Measurements from ENCODE around the gene SLC10A7. TPM values are rescaled to one million over a fixed set of nuclear protein-coding genes. Genes with fewer than 3 reads are reported as not detected.

The SLC10A7 gene
- total RNA-seq, 1 experiment from 2014 or later, result 3.9 TPM

DNA sequence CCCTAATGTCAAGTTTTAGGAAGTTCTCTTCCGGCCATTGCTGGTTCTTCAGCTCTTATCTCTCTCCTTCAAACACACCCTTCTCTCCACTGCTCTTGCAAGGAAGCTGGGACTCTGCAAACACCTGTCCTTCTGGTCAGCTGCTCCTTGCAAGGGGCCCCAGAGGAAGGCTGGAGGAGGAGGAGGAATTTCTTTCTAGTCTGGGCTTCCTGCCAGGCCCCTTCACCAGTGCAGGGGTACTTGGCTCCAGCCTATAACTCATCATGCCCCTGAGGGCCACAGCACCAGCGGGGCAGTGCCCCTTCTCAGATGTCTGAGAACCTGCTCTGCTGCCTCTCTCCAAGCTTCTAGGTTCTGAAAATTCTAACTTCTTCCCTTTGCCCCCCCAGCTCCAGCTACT, 260.7 kb downstream of the SLC10A7 start:
- TF ChIP-seq CTCF (conservative IDR thresholded peaks at IDR 0.05), result no peak
- H3K9me3 ChIP-seq (ENCODE audit: control insufficient read depth, low read depth, low read length), result no peaks in the 10 kb centered on the region
- WGBS (ENCODE audit: extremely low coverage, insufficient read length, low lambda C conversion rate), result no CpG with 5 or more reads among the region's 2 CpGs
- H3K27ac Mint-ChIP-seq, result no peak overlapping the region
- no peak overlapping the region for H3K4ac ChIP-seq (ENCODE audit: low read depth, low read length)
- no peak overlapping the region for H2BK15ac ChIP-seq (ENCODE audit: low read depth, low read length)
- no peak overlapping the region for H4K8ac ChIP-seq (replicated peaks; ENCODE audit: insufficient read length, low read depth, low read length)
- no peaks in the 10 kb centered on the region for H3K36me3 Mint-ChIP-seq (ENCODE audit: insufficient read depth in 1 of 3, low read depth in 3 of 3)
- H3T11ph ChIP-seq (ENCODE audit: low read length), result no peak overlapping the region
- no peak overlapping the region for H3K4me3 Mint-ChIP-seq
- H3K23ac ChIP-seq (ENCODE audit: insufficient read length, low read depth, low read length), result no peak overlapping the region
- H2AFZ ChIP-seq (ENCODE audit: low read length), result no peak overlapping the region
- H3K27me3 Mint-ChIP-seq (ENCODE audit: low read depth), result no peaks in the 10 kb centered on the region; the same call in 1 of the 2 replicates
- H3K18ac ChIP-seq (ENCODE audit: insufficient read length, low read depth, low read length), result no peak overlapping the region
- no peak overlapping the region for H3K4me2 ChIP-seq (ENCODE audit: insufficient read depth, insufficient read length, low read length)
- H3K14ac ChIP-seq (ENCODE audit: insufficient read depth, low read length), result no peak overlapping the region
- no peaks in the 10 kb centered on the region for H4K20me1 ChIP-seq (ENCODE audit: control insufficient read depth, insufficient read depth, insufficient read length)
- no peak overlapping the region for H2AK5ac ChIP-seq (ENCODE audit: insufficient read length, low read length)
- H3K79me1 ChIP-seq (ENCODE audit: insufficient read depth, low read depth, low read length, poor library complexity, severe bottlenecking), result no peaks in the 10 kb centered on the region
- H2BK5ac ChIP-seq (ENCODE audit: insufficient read length, low read length), result no peak overlapping the region
- DNase-seq, result no peak
- no peaks in the 10 kb centered on the region for H3K27me3 ChIP-seq (ENCODE audit: insufficient read depth, low read length)
- H4K91ac ChIP-seq (ENCODE audit: insufficient read length, low read depth, low read length), result no peak overlapping the region
- H2BK20ac ChIP-seq (ENCODE audit: low read depth, low read length, poor library complexity, severe bottlenecking), result no peak overlapping the region
- H3K79me2 ChIP-seq (ENCODE audit: insufficient read depth, low read length), result no peaks in the 10 kb centered on the region
- H3K9me3 Mint-ChIP-seq, result no peaks in the 10 kb centered on the region
- H3K56ac ChIP-seq (ENCODE audit: insufficient read length, low read depth, low read length), result no peak overlapping the region
- H2BK120ac ChIP-seq (ENCODE audit: low read depth, low read length, poor library complexity, severe bottlenecking), result no peak overlapping the region
- H3K23me2 ChIP-seq (ENCODE audit: insufficient read length, low read depth, low read length, poor library complexity, severe bottlenecking), result no peaks in the 10 kb centered on the region
- no peak overlapping the region for H2BK12ac ChIP-seq (ENCODE audit: insufficient read length, low read depth, low read length)
- no peak overlapping the region for H3K9ac ChIP-seq (ENCODE audit: extremely low read depth, insufficient read length, low read length)
- no peaks in the 10 kb centered on the region for H3K4me1 ChIP-seq (ENCODE audit: insufficient read depth, low read length)
- H3K27ac ChIP-seq (ENCODE audit: insufficient read length, low read depth, low read length), result no peak overlapping the region
- peaks cover 5 to 6% of the 10 kb centered on the region in 2 experiments for H3K4me1 Mint-ChIP-seq
- H4K5ac ChIP-seq (ENCODE audit: insufficient read length, low read depth, low read length), result no peak overlapping the region
